Activated CD8-positive, alpha-beta T cell treated with anti-CD3 and anti-CD28 coated beads, Interleukin-2, amount 10 ng/mL, durations not matched to agents 7 days and 5 days (primary cell): ENCODE measurements around the gene HMGCL. TPM values are rescaled to one million over a fixed set of nuclear protein-coding genes. Genes with fewer than 3 reads are reported as not detected.
A peak's percentile ranks its signal among the peaks of the same experiment; 100 is the strongest.
"Not testable (repeated sequence)": the region's sequence is repeated elsewhere in the genome, so short reads cannot be mapped to it uniquely, and the experiment has no call there.

Experiments
- ATAC-seq: fragments of 150-1000 bp; cut with Tn5 transposase; one replicate; pipeline ENCODE4 v1.10.0; 2021; ENCODE audit warnings: moderate library complexity
- CTCF ChIA-PET: fragments of 350-600 bp; sonication (Branson Sonifier 250); formaldehyde crosslinking; loops from one replicate; lab custom pipeline; 2021; ENCODE audit warnings: antibody characterized with exemption; lab: Charles Lee
- POLR2A ChIA-PET: fragments of 350-600 bp; sonication (Branson Sonifier 250); formaldehyde crosslinking; loops from one replicate; lab custom pipeline; 2021; ENCODE audit warnings: antibody characterized with exemption; lab: Charles Lee
- DNase-seq: peaks from one replicate; pipeline ENCODE4 v3.0.0-alpha.2; 2020
- H3K27ac Mint-ChIP-seq: one replicate; pipeline ENCODE4 v1.8.0; 2021; ENCODE audit warnings: mild to moderate bottlenecking, mixed read lengths
- H3K27me3 Mint-ChIP-seq: one replicate; pipeline ENCODE4 v1.8.0; 2021; ENCODE audit warnings: low read depth, mixed read lengths
- H3K36me3 Mint-ChIP-seq: one replicate; pipeline ENCODE4 v1.8.0; 2021; ENCODE audit warnings: low read depth, mixed read lengths
- H3K4me1 Mint-ChIP-seq: one replicate; pipeline ENCODE4 v1.8.0; 2021; ENCODE audit warnings: low read depth, mixed read lengths
- H3K4me3 Mint-ChIP-seq: one replicate; pipeline ENCODE4 v1.8.0; 2021; ENCODE audit warnings: mild to moderate bottlenecking, mixed read lengths
- H3K9me3 Mint-ChIP-seq: one replicate; pipeline ENCODE4 v1.8.0; 2022; ENCODE audit warnings: mixed read lengths; ENCODE audit not compliant: insufficient read depth
- total RNA-seq, 2 experiments: library from RNA; stranded (reverse); gene quantifications; one replicate each; pipeline ENCODE4 v1.2.3, GENCODE V29; 2021

HMGCL gene
- total RNA-seq = 10 to 100 TPM; 24.9 to 27.1 TPM

DNA sequence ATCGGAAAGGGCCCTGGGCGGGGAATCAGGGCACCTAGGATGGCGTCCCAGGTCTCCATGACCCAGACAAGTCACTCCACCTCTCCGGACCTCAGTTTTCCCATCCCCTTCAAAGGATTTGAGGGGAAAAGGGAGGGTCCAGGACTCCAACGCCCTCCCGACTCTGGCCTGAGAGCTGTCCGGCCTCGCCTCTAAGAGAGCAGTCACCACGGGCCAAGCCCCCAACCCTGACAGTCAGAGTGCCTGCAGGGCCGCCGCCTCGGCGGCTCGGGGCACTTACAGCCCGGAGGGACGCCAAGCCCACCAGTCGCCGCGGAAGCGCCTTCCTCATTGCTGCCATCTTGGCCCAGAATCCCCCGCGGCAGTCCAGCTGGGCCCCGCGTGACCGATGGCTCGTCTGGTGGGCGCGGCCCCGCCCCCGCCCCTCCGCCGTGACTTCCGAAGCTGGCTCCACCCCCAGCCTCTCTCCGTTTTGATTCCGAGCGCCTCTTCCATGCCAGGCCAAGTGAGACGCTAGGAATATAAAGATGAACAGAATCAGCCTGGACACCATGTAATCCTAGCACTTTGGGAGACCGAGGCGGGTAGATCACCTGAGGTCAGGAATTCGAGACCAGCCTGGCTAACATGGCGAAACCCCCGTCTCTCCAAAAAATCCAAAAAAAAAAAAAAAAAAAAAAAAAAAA lies at the start of gene HMGCL:
Gene HMGCL, minus strand, starts transcription at position 354 of the 686 bp plus-strand sequence. Its CDS starts 14 bp downstream, at position 340.
- peaks cover 21% of the 10 kb centered on the region for H3K4me1 Mint-ChIP-seq
- POLR2A ChIA-PET = interaction anchor here (0.6 to 1.3 kb wide), 13 partner anchors 13 to 525 kb away, joined by 3 to 7 read pairs (median 3); partner anchors contain the start of gene RPL11
- ATAC-seq = peak; percentile 96

GRCh38 chr1:23872421-23872820 lies 47.2 kb upstream of the HMGCL start:
- POLR2A ChIA-PET = no interaction called here
- Mint-ChIP-seq H3K27ac (no peak overlapping the region), H3K27me3 (peaks cover 4% of the 10 kb centered on the region), H3K9me3 (peaks cover 4% of the 10 kb centered on the region), H3K4me1 (peaks cover 12% of the 10 kb centered on the region), H3K4me3 (no peak overlapping the region), H3K36me3 (peaks cover 16% of the 10 kb centered on the region)
- DNase-seq (no peak), ATAC-seq (no peak)
- CTCF ChIA-PET = interaction anchor here (1.0 to 1.7 kb wide), 3 partner anchors 43 to 61 kb away, joined by 3 to 6 read pairs (median 3); no protein-coding TSS in a partner anchor

More for the DNA sequence above, at the start of gene HMGCL:
- peak; percentile 93 for DNase-seq
- H3K27me3 Mint-ChIP-seq = no peaks in the 10 kb centered on the region
- peaks cover 7% of the 10 kb centered on the region for H3K36me3 Mint-ChIP-seq
- peak within 1 kb of the TSS; percentile 93 for H3K27ac Mint-ChIP-seq
- peak within 1 kb of the TSS; percentile 96 for H3K4me3 Mint-ChIP-seq
- H3K9me3 Mint-ChIP-seq = no peaks in the 10 kb centered on the region
- CTCF ChIA-PET = interaction anchor here (0.6 to 7.0 kb wide), 13 partner anchors 9 to 340 kb away, joined by 3 to 86 read pairs (median 3); no protein-coding TSS in a partner anchor

- Mint-ChIP-seq H3K9me3 (no peaks in the 10 kb centered on the region), H3K4me3 (peak overlapping the region; percentile 78), H3K27me3 (peaks cover 8% of the 10 kb centered on the region), H3K36me3 (peaks cover 3% of the 10 kb centered on the region), H3K4me1 (peaks cover 34% of the 10 kb centered on the region), H3K27ac (no peak overlapping the region)
- no peak for ATAC-seq
- ChIA-PET CTCF (interaction anchor here (0.8 to 4.1 kb wide), 8 partner anchors 9 to 97 kb away, joined by 3 to 25 read pairs (median 4); no protein-coding TSS in a partner anchor), POLR2A (no interaction called here)
- DNase-seq = no peak
These were observed 43.8 kb upstream of the HMGCL start for GRCh38 chr1:23869051-23869450.

DNA sequence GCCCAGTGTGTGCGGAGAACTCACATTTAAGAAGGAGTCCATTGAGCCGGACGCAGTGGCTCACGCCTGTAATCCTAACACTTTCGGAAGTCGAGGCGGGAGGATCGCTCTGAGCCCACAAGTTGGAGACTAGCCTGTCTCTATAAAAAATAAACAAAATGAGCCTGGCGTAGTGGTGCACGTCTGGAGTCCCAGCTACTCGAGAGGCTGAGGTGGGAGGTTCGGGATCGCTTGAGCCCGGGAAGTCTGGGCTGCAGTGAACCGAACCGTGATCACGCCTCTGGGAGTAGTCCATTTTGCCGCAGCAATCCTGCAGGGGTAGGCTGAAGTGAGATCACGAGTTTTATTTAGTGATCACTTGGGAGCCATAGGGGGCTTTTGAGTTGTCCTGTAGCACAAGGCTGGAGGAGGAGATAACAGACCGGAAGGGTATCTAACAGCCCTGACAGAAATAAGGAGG lies 43.4 kb upstream of the HMGCL start:
- Mint-ChIP-seq H3K27me3 (peaks cover 8% of the 10 kb centered on the region), H3K36me3 (peaks cover 3% of the 10 kb centered on the region), H3K27ac (peak overlapping the region; percentile 60), H3K4me1 (peaks cover 34% of the 10 kb centered on the region), H3K4me3 (peak overlapping the region; percentile 78), H3K9me3 (no peaks in the 10 kb centered on the region)
- ATAC-seq (no peak), DNase-seq (no peak)
- ChIA-PET CTCF (interaction anchor here (0.8 to 4.1 kb wide), 9 partner anchors 10 to 97 kb away, joined by 3 to 25 read pairs (median 3); no protein-coding TSS in a partner anchor), POLR2A (no interaction called here)

DNA sequence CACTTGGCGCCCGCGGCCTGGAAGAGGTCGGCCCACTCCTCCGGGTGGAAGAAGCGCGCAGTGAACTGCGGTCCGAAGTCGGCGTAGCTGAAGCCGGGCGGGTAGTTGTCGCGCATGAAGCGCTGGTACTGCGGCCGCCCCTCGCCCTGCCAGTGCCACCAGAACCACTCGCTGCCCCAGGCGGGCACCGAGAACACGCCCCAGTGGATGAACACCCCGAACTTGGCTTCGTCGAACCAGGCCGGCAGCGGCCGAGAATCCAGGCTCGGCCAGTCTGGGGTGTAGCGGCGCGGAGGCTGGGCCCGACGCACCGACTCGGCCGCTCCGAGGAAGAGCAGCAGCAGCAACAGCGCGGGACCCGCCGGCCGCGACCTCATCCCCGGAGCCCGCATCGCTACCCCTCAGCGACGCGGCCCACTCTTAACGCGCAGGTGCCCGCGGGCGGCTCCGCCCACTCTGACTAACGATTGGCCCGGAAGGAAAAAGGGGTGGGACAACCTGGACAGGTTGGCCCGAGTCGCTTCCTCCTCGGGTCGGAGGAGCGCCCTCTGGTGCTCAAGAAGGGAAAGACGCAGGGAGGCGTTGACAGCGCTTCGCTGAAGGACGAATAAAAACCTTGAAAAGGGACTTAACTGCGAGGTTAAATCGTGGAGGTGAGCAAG lies 42.8 kb upstream of the HMGCL start, which contains the start of gene FUCA1:
Gene FUCA1, minus strand, starts transcription at position 396 of the 662 bp plus-strand sequence. Its CDS starts 4 bp downstream, at position 392.
- H3K4me3 Mint-ChIP-seq = peak within 1 kb of the TSS; percentile 78
- POLR2A ChIA-PET = no interaction called here
- peaks cover 8% of the 10 kb centered on the region for H3K27me3 Mint-ChIP-seq
- H3K4me1 Mint-ChIP-seq = peaks cover 34% of the 10 kb centered on the region
- CTCF ChIA-PET = interaction anchor here (0.8 to 4.1 kb wide), 6 partner anchors 43 to 96 kb away, joined by 3 to 25 read pairs (median 4); no protein-coding TSS in a partner anchor
- H3K9me3 Mint-ChIP-seq = no peaks in the 10 kb centered on the region
- ATAC-seq = peak; percentile 100
- DNase-seq = peak; percentile 96
- peaks cover 3% of the 10 kb centered on the region for H3K36me3 Mint-ChIP-seq
- peak within 1 kb of the TSS; percentile 63 for H3K27ac Mint-ChIP-seq

GRCh38 chr1:23867542-23867894 lies 42.3 kb upstream of the HMGCL start:
- no peaks in the 10 kb centered on the region for H3K9me3 Mint-ChIP-seq
- no peak for DNase-seq
- H3K27ac Mint-ChIP-seq = no peak overlapping the region
- ATAC-seq = no peak
- peak overlapping the region; percentile 78 for H3K4me3 Mint-ChIP-seq
- peaks cover 34% of the 10 kb centered on the region for H3K4me1 Mint-ChIP-seq
- peaks cover 3% of the 10 kb centered on the region for H3K36me3 Mint-ChIP-seq
- CTCF ChIA-PET = interaction anchor here (1.3 to 4.1 kb wide), 4 partner anchors 44 to 95 kb away, joined by 3 to 25 read pairs (median 6); no protein-coding TSS in a partner anchor
- POLR2A ChIA-PET = no interaction called here
- peaks cover 8% of the 10 kb centered on the region for H3K27me3 Mint-ChIP-seq

GRCh38 chr1:23865543-23865930 lies 40.3 kb upstream of the HMGCL start:
- peaks cover 34% of the 10 kb centered on the region for H3K4me1 Mint-ChIP-seq
- H3K4me3 Mint-ChIP-seq = no peak overlapping the region
- POLR2A ChIA-PET = interaction anchor here (0.7 kb wide), 1 partner anchor 31 kb away, joined by 3 read pairs; no protein-coding TSS in a partner anchor
- CTCF ChIA-PET = interaction anchor here (1.0 to 1.9 kb wide), 5 partner anchors 10 to 95 kb away, joined by 3 to 9 read pairs (median 4); no protein-coding TSS in a partner anchor
- no peaks in the 10 kb centered on the region for H3K9me3 Mint-ChIP-seq
- no peak overlapping the region for H3K27ac Mint-ChIP-seq
- H3K27me3 Mint-ChIP-seq = peaks cover 6% of the 10 kb centered on the region
- no peak for ATAC-seq
- no peak for DNase-seq
- H3K36me3 Mint-ChIP-seq = peaks cover 3% of the 10 kb centered on the region

DNA sequence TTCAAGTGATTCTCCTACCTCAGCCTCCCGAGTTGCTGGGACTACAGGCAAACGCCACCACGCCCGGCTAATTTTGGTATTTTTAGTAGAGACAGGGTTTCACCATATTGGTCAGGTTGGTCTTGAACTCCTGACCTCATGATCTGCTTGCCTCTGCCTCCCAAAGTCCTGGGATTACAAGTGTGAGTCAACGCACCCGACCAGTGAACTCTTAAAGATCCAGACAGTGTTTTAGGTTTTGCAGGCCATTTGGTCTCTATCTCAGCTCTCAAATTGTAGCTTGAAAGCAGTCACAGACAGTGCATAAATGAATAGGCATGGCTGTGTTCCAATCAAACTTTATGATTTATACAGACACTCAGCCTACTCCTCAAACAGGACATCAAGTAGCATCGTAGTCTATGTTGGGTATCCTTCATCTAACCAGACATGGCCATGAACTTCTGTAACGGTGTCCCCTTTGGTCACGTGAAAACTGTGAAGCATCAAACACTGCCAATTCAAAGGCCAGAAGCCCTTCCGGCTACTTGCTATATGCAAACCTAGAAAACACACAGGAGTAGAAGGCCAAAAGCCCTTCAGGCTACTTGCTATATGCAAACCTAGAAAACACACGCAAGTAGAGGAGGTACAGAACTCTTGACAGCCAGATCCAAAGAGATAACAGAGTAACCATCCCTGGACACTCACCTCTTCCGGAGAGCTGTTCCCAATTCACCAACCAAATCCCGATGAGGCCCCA lies 39.7 kb upstream of the HMGCL start:
- Mint-ChIP-seq H3K27ac (no peak overlapping the region), H3K27me3 (peaks cover 6% of the 10 kb centered on the region), H3K9me3 (no peaks in the 10 kb centered on the region), H3K4me3 (no peak overlapping the region), H3K36me3 (peaks cover 3% of the 10 kb centered on the region), H3K4me1 (peaks cover 34% of the 10 kb centered on the region)
- ChIA-PET POLR2A (no interaction called here), CTCF (interaction anchor here (1.0 to 1.9 kb wide), 3 partner anchors 10 to 93 kb away, joined by 3 to 9 read pairs (median 4); no protein-coding TSS in a partner anchor)
- ATAC-seq (no peak), DNase-seq (no peak)

DNA sequence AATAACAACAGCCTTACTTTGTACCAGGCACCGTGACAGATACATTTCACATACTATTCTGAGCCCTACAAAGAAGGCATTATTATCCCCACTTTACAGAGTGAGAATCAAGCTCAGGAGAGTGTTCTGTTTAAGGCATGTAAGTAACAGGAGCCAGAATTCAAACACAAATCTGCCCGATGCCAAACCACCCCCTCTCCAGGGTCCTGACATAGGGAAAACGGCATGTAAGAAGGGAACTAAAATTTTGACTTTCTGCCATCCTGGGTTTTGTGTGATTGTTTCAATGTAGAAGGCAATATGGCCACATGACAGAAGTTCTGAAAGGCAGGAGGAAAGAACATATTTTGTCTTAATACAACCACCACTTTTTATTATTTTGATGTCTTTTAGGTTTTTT lies 37.4 kb upstream of the HMGCL start:
- Mint-ChIP-seq H3K4me3 (no peak overlapping the region), H3K9me3 (no peaks in the 10 kb centered on the region), H3K27ac (no peak overlapping the region), H3K4me1 (peaks cover 23% of the 10 kb centered on the region), H3K27me3 (peaks cover 4% of the 10 kb centered on the region), H3K36me3 (peaks cover 5% of the 10 kb centered on the region)
- no peak for DNase-seq
- CTCF ChIA-PET = interaction anchor here (1.2 to 2.0 kb wide), 2 partner anchors 52 to 54 kb away, joined by 6 to 7 read pairs; no protein-coding TSS in a partner anchor
- ATAC-seq = no peak
- POLR2A ChIA-PET = no interaction called here

- no peak overlapping the region for H3K4me3 Mint-ChIP-seq
- H3K9me3 Mint-ChIP-seq = no peaks in the 10 kb centered on the region
- DNase-seq = peak; percentile 28
- no peaks in the 10 kb centered on the region for H3K27me3 Mint-ChIP-seq
- POLR2A ChIA-PET = no interaction called here
- peaks cover 6% of the 10 kb centered on the region for H3K36me3 Mint-ChIP-seq
- CTCF ChIA-PET = interaction anchor here (0.7 to 3.2 kb wide), 9 partner anchors 10 to 82 kb away, joined by 3 to 25 read pairs (median 4); no protein-coding TSS in a partner anchor
- ATAC-seq = peak; percentile 36
- H3K4me1 Mint-ChIP-seq = no peaks in the 10 kb centered on the region
- H3K27ac Mint-ChIP-seq = no peak overlapping the region
These were observed 29.3 kb upstream of the HMGCL start for GRCh38 chr1:23854568-23854967.

DNA sequence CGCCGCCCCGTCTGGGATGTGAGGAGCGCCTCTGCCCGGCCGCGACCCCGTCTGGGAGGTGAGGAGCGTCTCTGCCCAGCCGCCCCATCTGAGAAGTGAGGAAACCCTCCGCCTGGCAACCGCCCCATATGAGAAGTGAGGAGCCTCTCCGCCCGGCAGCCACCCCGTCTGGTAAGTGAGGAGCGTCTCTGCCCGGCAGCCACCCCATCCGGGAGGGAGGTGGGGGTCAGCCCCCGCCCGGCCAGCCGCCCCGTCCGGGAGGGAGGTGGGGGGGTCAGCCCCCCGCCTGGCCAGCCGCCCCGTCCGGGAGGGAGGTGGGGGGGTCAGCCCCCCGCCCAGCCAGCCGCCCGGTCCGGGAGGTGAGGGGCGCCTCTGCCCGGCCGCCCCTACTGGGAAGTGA lies 27.9 kb upstream of the HMGCL start:
- H3K9me3 Mint-ChIP-seq, CTCF ChIA-PET, H3K27me3 Mint-ChIP-seq, H3K4me3 Mint-ChIP-seq, H3K4me1 Mint-ChIP-seq, DNase-seq, POLR2A ChIA-PET, H3K27ac Mint-ChIP-seq, ATAC-seq: not testable (repeated sequence)
- peaks cover 11% of the 10 kb centered on the region for H3K36me3 Mint-ChIP-seq
